Fibroblast of peridontal ligament (primary cell): Measurements from ENCODE around the gene SPTLC2.
A peak's percentile ranks its signal among the peaks of the same experiment; 100 is the strongest.
"Not testable (repeated sequence)": the region's sequence is repeated elsewhere in the genome, so short reads cannot be mapped to it uniquely, and the experiment has no call there.

Experiments
- DNase-seq: peaks from one replicate; pipeline ENCODE4 v3.0.0-alpha.2; 2010; ENCODE audit errors: extremely low read depth

SPTLC2 gene

GRCh38 chr14:77547512-77548180, 68.8 kb downstream of the SPTLC2 start:
- no peak for DNase-seq

GRCh38 chr14:77545171-77545570, 71.3 kb downstream of the SPTLC2 start:
- DNase-seq, result not testable (repeated sequence)

DNA sequence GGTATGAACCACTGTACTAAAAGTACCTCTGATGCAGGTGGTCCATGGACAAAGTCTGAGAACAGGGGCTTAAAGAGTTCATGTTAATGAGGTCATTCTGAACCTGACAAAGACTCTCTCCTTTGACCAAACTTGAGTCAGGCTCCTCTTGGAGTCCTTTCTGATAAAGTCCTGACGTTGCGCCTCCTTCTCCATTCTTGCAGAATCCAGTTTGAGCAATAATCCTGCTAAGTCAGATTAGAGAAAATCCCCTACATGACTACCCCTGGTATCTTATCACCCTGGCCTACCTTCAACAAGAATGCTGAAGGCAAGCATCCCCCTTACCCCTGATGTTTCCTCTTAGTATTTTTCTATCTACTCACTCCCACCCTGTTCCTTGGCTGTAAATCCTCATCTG, 71.9 kb downstream of the SPTLC2 start:
- DNase-seq, result no peak

- DNase-seq, result peak; percentile 32
Measured at GRCh38 chr14:77543637-77544334, 72.7 kb downstream of the SPTLC2 start.

DNA sequence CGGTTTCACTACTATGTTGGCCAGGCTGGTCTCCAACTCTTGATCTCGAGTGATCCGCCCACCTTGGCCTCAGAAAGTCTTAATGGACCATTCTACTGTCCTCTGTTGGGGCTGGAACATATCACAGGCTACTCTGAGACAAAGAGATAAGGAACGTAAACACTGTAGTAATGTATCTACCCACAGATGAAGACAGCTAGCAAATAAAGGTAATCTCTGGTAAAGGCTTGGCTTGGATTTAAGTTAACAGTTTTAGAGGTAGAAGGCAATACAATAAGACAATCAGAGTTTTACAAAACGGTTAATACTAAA, 73.2 kb downstream of the SPTLC2 start:
- DNase-seq, result no peak

DNA sequence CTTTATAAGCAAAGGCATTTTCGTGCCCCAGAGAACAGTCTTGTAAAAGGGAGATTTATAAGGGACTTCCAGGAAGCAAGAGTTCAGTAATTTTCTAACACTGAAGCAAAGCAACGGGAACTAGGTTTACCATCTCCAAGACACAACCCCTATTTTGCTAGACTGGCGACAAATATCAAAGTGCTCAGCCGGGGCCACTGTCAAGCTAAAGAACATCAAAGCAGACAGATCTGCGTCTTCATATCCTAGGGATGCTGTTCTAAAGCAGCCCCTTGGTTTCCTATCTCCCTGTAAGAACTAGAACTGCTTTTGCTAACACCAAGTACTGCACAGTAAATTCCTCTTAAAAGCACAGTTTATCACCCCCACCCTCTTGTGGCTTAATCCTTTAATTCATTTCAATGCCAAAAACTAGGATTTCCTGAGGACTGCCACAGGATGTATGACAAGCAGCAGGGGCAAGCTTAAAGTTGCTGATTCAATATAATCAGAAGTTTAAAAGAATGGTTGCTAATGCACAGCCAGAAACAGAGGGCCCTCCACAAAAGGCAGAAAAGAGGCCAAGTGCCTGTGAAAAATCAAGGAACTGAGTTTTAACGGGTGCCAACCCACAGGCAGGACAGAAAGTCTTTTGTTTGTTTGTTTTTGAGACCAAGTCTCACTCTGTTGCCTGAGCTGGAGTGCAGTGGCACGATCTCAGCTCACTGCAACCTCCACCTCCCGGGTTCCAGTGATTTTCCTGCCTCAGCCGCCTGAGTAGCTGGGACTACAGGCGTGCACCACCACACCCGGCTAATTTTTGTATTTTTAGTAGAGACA, 73.8 kb downstream of the SPTLC2 start:
- peak; percentile 16 for DNase-seq

DNA sequence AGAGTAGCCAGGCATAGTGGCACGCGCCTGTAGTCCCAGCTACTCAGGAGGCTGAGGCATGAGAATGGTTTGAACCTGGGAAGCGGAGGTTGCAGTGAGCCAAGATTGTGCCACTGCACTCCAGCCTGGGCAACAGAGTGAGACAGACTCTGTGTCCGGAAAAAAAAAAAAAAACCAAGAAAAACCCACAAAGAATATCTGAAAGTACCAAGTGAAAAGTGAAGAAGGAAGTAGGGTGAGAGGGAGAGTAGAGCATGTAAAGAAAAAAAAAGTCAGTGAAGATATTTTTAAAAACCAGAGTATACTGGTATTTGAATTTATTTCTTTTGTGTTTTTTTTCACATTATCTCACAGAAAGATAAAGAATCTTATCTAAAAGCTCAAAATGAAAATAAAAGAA, 74.5 kb downstream of the SPTLC2 start:
- DNase-seq, result no peak

DNA sequence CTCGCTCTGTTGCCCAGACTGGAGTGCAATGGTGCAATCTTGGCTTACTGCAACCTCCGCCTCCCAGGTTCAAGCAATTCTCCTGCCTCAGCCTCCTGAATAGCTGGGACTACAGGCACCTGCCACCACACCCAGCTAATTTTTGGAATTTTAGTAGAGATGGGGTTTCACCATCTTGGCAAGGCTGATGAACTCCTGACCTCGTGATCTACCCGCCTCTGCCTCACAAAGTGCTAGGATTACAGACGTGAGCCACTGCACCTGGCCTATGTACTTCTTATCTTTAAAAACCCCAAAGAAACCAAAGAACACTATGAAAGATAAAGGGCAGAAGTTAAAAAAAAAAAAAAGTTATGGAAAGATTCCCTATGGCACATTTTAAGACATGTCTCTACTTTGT, 79.5 kb downstream of the SPTLC2 start:
- not testable (repeated sequence) for DNase-seq

DNA sequence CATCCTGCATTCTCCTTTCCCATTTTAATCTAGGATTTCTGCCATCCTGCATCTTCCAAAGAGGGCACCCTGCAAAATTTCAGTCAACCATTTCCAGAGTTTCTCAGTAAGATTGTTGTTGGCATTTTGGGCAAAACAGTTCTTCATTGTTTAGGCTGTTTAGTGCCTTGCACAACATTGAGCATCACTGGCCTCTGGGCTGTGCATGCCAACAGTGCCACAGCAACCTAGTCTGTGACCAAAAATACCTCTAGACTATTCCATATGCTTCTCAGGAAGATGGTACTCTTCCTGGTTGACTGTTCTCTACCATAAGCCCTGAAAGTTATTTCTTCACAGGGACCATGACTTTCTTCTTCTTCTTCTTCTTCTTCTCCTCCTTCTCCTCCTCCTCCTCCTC, 85.4 kb downstream of the SPTLC2 start:
- DNase-seq, result no peak

DNA sequence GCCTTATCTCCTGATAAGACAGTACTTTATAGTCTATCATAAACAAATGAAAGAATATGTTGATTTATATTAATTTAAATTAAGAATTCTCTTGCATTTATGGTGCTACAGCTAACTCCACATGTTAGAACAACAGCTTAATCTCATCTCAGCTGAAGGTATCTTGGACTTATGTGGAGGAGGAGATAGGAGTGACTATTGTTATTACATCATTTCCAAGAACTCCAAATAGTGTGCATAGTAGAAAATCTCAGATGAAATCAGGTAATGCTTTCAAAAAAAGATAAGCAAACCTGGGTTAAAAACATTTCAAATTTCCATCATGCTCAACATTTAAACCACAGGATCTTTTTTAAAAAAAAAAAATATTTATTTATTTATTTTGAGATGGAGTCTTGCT, 86.5 kb downstream of the SPTLC2 start:
- DNase-seq, result no peak

GRCh38 chr14:77529213-77529612, 87.2 kb downstream of the SPTLC2 start:
- DNase-seq, result no peak

GRCh38 chr14:77528701-77529100, 87.7 kb downstream of the SPTLC2 start:
- not testable (repeated sequence) for DNase-seq

- no peak for DNase-seq
Measured at GRCh38 chr14:77526266-77526665, 90.2 kb downstream of the SPTLC2 start.

- DNase-seq, result no peak
Measured at GRCh38 chr14:77524536-77524935, 91.9 kb downstream of the SPTLC2 start.

DNA sequence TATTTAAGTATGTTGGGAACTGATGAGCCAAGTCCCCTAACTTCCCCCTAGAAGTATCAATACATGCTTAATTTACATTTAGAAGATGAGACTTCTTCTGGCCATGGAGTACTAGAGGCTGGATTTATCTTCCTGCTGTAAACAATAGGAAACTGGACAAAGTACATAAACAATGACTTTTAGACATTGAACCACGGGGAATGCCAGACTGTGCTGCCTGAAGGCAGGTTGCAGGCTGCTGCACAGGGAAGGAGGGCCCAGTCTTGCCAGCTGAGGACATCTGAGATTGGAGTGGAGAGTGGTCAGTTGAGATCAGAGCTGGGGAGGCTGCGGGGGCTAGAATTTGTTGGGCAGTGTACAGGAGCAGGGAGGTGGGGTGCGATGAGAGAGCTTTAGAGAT, 93.3 kb downstream of the SPTLC2 start:
- no peak for DNase-seq

- no peak for DNase-seq
Measured at GRCh38 chr14:77520555-77520954, 95.9 kb downstream of the SPTLC2 start.

- peak; percentile 42 for DNase-seq
Measured at GRCh38 chr14:77516126-77516525, 100.3 kb downstream of the SPTLC2 start.

DNA sequence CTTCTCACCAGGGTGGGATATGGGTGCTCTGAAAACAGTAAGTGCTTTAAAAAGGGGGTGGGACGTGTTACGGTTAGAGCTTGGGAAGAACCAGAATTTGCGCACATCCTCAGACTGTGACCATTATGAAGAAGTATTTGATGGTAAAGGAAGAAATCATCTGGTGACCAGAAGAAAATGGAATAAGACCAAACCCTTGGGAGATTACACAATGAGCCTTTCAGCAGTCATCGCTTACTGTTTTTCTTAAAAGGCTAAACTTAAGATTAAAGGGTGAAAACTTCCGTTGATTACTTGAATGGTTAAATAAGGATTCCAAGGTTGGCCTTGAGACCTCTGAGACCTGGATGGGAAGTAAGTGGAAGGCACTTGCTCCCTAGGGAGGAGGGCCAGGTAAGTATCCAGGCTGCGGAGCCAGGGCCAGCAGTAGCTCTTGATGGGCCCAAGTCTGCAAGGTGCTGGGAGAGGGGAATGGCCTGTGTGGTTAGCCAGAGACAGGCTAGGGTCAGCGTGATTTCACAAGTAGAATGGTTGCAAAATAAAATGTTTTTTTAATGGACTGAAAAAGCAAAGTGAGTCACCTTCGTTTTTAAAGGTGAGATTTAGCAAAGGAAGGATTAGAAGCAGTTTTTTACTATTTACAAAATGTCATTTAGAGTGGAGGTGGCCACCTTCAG, 104.8 kb downstream of the SPTLC2 start:
- no peak for DNase-seq

DNA sequence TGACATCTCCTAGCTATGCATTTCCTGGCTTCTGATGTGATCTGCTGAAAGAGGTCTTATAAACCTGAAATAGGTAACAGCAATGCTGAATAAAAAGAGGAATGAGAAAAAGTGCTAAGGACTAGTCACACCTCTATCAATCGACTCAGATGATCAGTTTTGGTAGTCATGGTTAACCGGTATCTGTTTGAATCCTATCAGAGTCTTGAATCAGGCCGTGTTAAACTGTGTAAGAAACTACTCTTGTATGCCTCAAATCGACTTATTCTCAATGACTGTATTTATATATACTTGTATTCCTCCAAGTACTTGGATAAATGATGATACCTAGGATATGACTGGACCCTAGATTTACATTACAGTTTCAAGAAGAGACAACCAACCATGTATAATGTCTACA, 107.1 kb downstream of the SPTLC2 start:
- no peak for DNase-seq

- DNase-seq, result no peak
Measured at GRCh38 chr14:77508876-77509275, 107.6 kb downstream of the SPTLC2 start.

- DNase-seq, result peak; percentile 36
Measured at GRCh38 chr14:77508249-77508648, 108.2 kb downstream of the SPTLC2 start.

DNA sequence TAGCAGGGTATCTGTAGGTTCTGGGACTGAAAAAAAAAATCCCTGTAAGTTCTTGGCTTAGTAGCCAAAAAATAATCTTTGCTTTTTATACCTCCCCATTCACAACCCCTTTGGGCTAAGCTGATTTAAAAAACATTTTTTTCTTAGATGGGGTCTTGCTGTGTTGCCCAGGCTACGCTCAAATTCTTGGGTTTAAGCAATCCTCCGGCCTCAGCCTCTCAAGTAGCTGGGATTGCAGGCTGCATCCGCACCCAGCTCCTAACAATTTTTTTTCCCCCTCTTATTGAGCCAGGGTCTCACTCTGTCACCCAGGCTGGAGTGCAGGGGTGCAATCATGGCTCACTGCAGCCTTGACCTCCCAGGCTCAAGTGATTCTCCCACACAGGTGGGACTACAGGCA, 108.7 kb downstream of the SPTLC2 start:
- DNase-seq, result no peak
